H1 (cell line): ENCODE measurements around the gene ZXDC. TPM values are rescaled to one million over a fixed set of nuclear protein-coding genes. Genes with fewer than 3 reads are reported as not detected.

Experiments used
- CTCF ChIA-PET: fragments of 300-600 bp; sonication (Branson Sonifier 250); formaldehyde crosslinking; loops from one replicate; lab custom pipeline; 2021; ENCODE audit not compliant: partially characterized antibody; lab: Charles Lee
- POLR2A ChIA-PET: fragments of 300-600 bp; sonication (Branson Sonifier 250); formaldehyde crosslinking; loops from one replicate; lab custom pipeline; 2021; ENCODE audit warnings: inconsistent platforms; ENCODE audit not compliant: partially characterized antibody; lab: Charles Lee
- DNase-seq, 2 experiments: peaks; one replicate each; pipeline versions ENCODE4 v3.0.0 to v3.0.0-alpha.2; 2010 to 2022; ENCODE audit warnings: low spot score in 2 of 2, low read depth in 1 of 2, mixed read lengths in 1 of 2
- FAIRE-seq: peaks from 2 replicates; lab custom pipeline; 2011; peaks lifted over from hg19 to GRCh38; lab: Jason Lieb, UNC
- H2AFZ ChIP-seq: 2 replicates; pipeline ENCODE4 v1.8.1; 2012; ENCODE audit warnings: low read length, inconsistent platforms
- H2AK5ac ChIP-seq: 2 replicates; pipeline ENCODE4 v1.6.1; 2013; ENCODE audit warnings: low read depth, low read length
- H2BK120ac ChIP-seq: replicated peaks from 2 replicates; pipeline ENCODE3; 2013; ENCODE audit warnings: low read depth, low read length, inconsistent platforms
- H2BK12ac ChIP-seq: 2 replicates; pipeline ENCODE4 v1.6.1; 2013; ENCODE audit warnings: low read depth, low read length
- H2BK15ac ChIP-seq: 2 replicates; pipeline ENCODE4 v1.6.1; 2013; ENCODE audit warnings: low read length
- H2BK20ac ChIP-seq: 2 replicates; pipeline ENCODE4 v1.6.1; 2013; ENCODE audit warnings: low read length
- H2BK5ac ChIP-seq: 2 replicates; pipeline ENCODE4 v1.6.1; 2013; ENCODE audit warnings: low read depth, low read length
- H3K14ac ChIP-seq: 2 replicates; pipeline ENCODE4 v1.6.1; 2013; ENCODE audit warnings: inconsistent platforms; ENCODE audit not compliant: insufficient read length
- H3K18ac ChIP-seq: 2 replicates; pipeline ENCODE4 v1.6.1; 2013; ENCODE audit warnings: low read length; ENCODE audit errors: extremely low read depth
- H3K23ac ChIP-seq: 2 replicates; pipeline ENCODE4 v1.6.1; 2013; ENCODE audit warnings: inconsistent platforms; ENCODE audit not compliant: insufficient read length
- H3K23me2 ChIP-seq: 2 replicates; pipeline ENCODE4 v1.6.1; 2013; ENCODE audit warnings: low read depth, low read length
- H3K27ac ChIP-seq: 2 replicates; pipeline ENCODE4 v1.6.1; 2011; ENCODE audit warnings: low read depth, low read length, inconsistent platforms
- H3K27me3 ChIP-seq, 4 experiments: replicated peaks in 1 of 4; 1 replicate in 1 of 4; 2 replicates in 3 of 4; pipeline versions ENCODE4 v1.6.1 to v1.8.1; 2011 to 2013; ENCODE audit warnings: low read length in 3 of 4, mild to moderate bottlenecking in 3 of 4, inconsistent platforms in 2 of 4, mixed read lengths in 2 of 4, moderate library complexity in 1 of 4; ENCODE audit not compliant: control insufficient read depth in 3 of 4, insufficient read depth in 3 of 4; ENCODE audit errors: extremely low read depth in 1 of 4
- H3K36me3 ChIP-seq, 4 experiments: 2 replicates each; pipeline versions ENCODE4 v1.6.1 to v1.8.1; 2011 to 2013; ENCODE audit warnings: mild to moderate bottlenecking in 4 of 4, low read length in 3 of 4, moderate library complexity in 2 of 4, control low read depth in 1 of 4, inconsistent platforms in 1 of 4; ENCODE audit not compliant: insufficient read depth in 4 of 4, control insufficient read depth in 2 of 4
- H3K4ac ChIP-seq: replicated peaks from 2 replicates; pipeline ENCODE3; 2013; ENCODE audit warnings: low read length, low read depth, mixed read lengths, inconsistent platforms; ENCODE audit not compliant: insufficient read length
- H3K4me1 ChIP-seq, 4 experiments: replicated peaks in 1 of 4; 1 replicate in 1 of 4; 2 replicates in 3 of 4; pipeline versions ENCODE4 v1.6.1 to v1.8.1; 2011 to 2013; ENCODE audit warnings: low read length in 3 of 4, inconsistent platforms in 2 of 4, mixed read lengths in 1 of 4; ENCODE audit not compliant: insufficient read depth in 4 of 4, control insufficient read depth in 3 of 4
- H3K4me2 ChIP-seq, 2 experiments: 2 replicates each; pipeline versions ENCODE4 v1.6.1 to v1.8.1; 2011 to 2013; ENCODE audit warnings: low read depth in 2 of 2, low read length in 2 of 2, control low read depth in 1 of 2, inconsistent platforms in 1 of 2, mild to moderate bottlenecking in 1 of 2; ENCODE audit not compliant: insufficient read depth in 1 of 2
- H3K4me3 ChIP-seq, 4 experiments: fragments of 200-600, 300-600 bp in 1 of 4; sonication (generic), shearing (Covaris generic), sonication (Bioruptor Twin) in 1 of 4; 2 replicates each; pipeline versions ENCODE4 v1.5.1 to v1.8.1; 2011 to 2016; ENCODE audit warnings: low read length in 4 of 4, low read depth in 3 of 4, control low read depth in 2 of 4, inconsistent platforms in 2 of 4, mild to moderate bottlenecking in 2 of 4, mixed read lengths in 1 of 4, moderate library complexity in 1 of 4; ENCODE audit not compliant: insufficient read depth in 2 of 4; ENCODE audit errors: extremely low read depth in 1 of 4
- H3K56ac ChIP-seq: replicated peaks from 2 replicates; pipeline ENCODE3; 2013; ENCODE audit warnings: low read depth, mild to moderate bottlenecking, mixed read lengths, low read length, inconsistent platforms; ENCODE audit not compliant: insufficient read length
- H3K79me1 ChIP-seq: 2 replicates; pipeline ENCODE4 v1.6.1; 2013; ENCODE audit warnings: low read depth, low read length, control low read depth
- H3K79me2 ChIP-seq, 2 experiments: 2 replicates each; pipeline versions ENCODE4 v1.6.1 to v1.8.1; 2012 to 2013; ENCODE audit warnings: low read length in 2 of 2, mild to moderate bottlenecking in 2 of 2, inconsistent platforms in 1 of 2; ENCODE audit not compliant: insufficient read depth in 2 of 2, control insufficient read depth in 1 of 2
- H3K9ac ChIP-seq, 4 experiments: replicated peaks in 1 of 4; 1 replicate in 1 of 4; 2 replicates in 3 of 4; pipeline versions ENCODE4 v1.6.1 to v1.8.1; 2011 to 2013; ENCODE audit warnings: low read depth in 3 of 4, low read length in 3 of 4, control low read depth in 2 of 4, mild to moderate bottlenecking in 2 of 4, moderate library complexity in 2 of 4, inconsistent platforms in 1 of 4; ENCODE audit errors: extremely low read depth in 1 of 4
- H3K9me3 ChIP-seq, 2 experiments: 2 replicates each; pipeline versions ENCODE4 v1.6.1 to v1.8.1; 2012 to 2013; ENCODE audit warnings: mild to moderate bottlenecking in 2 of 2, moderate library complexity in 2 of 2, control low read depth in 1 of 2, inconsistent platforms in 1 of 2, low read depth in 1 of 2, low read length in 1 of 2, mixed read lengths in 1 of 2; ENCODE audit not compliant: insufficient read depth in 2 of 2
- H4K20me1 ChIP-seq, 2 experiments: replicated peaks in 1 of 2; 2 replicates each; pipeline versions ENCODE3 to v1.8.1; 2011 to 2013; ENCODE audit warnings: inconsistent platforms in 2 of 2, low read length in 2 of 2, mild to moderate bottlenecking in 1 of 2; ENCODE audit not compliant: insufficient read depth in 2 of 2, control insufficient read depth in 1 of 2
- H4K5ac ChIP-seq: 2 replicates; pipeline ENCODE4 v1.6.1; 2013; ENCODE audit warnings: low read length, low read depth, mixed read lengths, inconsistent platforms; ENCODE audit not compliant: insufficient read length
- H4K8ac ChIP-seq: 2 replicates; pipeline ENCODE4 v1.8.0; 2013; ENCODE audit warnings: mild to moderate bottlenecking, moderate library complexity, low read length, inconsistent platforms; ENCODE audit not compliant: insufficient read depth; ENCODE audit errors: extremely low read depth
- H4K91ac ChIP-seq: replicated peaks from 2 replicates; pipeline ENCODE3; 2013; ENCODE audit warnings: low read length, mixed read lengths, inconsistent platforms; ENCODE audit not compliant: insufficient read length
- CEBPB ChIP-seq: IDR thresholded peaks from 2 replicates; pipeline ENCODE4 v1.6.1; 2012; ENCODE audit warnings: low read depth, low read length
- EP300 ChIP-seq, 2 experiments: IDR thresholded peaks; 1 replicate in 1 of 2; 2 replicates in 1 of 2; pipeline ENCODE4 v1.6.1; 2011 to 2012; ENCODE audit warnings: low read depth in 2 of 2, low read length in 2 of 2, mild to moderate bottlenecking in 2 of 2, borderline replicate concordance in 1 of 2, inconsistent platforms in 1 of 2, moderate library complexity in 1 of 2
- EZH2 ChIP-seq: fragments of 200-600 bp; sonication (generic); IDR thresholded peaks from 2 replicates; pipeline ENCODE4 v1.7.1; 2012; ENCODE audit warnings: low read depth, mild to moderate bottlenecking, moderate library complexity, low read length, inconsistent platforms; ENCODE audit not compliant: severe bottlenecking
- FOSL1 ChIP-seq: IDR thresholded peaks from 2 replicates; pipeline ENCODE4 v1.6.1; 2011; ENCODE audit warnings: mild to moderate bottlenecking, low read depth, low read length, moderate library complexity; ENCODE audit not compliant: insufficient read depth
- HDAC6 ChIP-seq: IDR thresholded peaks from one replicate; pipeline ENCODE4 v1.7.1; 2012; ENCODE audit warnings: low read depth, mild to moderate bottlenecking, inconsistent platforms, low read length, moderate library complexity
- NANOG ChIP-seq: IDR thresholded peaks from 2 replicates; pipeline ENCODE4 v1.6.1; 2011; ENCODE audit warnings: low read length, low read depth, mild to moderate bottlenecking, inconsistent platforms; ENCODE audit not compliant: insufficient read depth, poor library complexity, severe bottlenecking
- POLR2A ChIP-seq, 2 experiments: IDR thresholded peaks; 1 replicate in 1 of 2; 2 replicates in 1 of 2; pipeline ENCODE4 v1.6.1; 2011; ENCODE audit warnings: low read depth in 2 of 2, low read length in 2 of 2, mild to moderate bottlenecking in 2 of 2; ENCODE audit errors: control extremely low read depth in 1 of 2
- POU5F1 ChIP-seq: IDR thresholded peaks from 2 replicates; pipeline ENCODE4 v1.6.1; 2011; ENCODE audit warnings: low read depth, mild to moderate bottlenecking, low read length, moderate library complexity
- SP2 ChIP-seq: IDR thresholded peaks from 2 replicates; pipeline ENCODE4 v1.6.1; 2012; ENCODE audit warnings: mild to moderate bottlenecking, low read length, inconsistent platforms
- SRF ChIP-seq: IDR thresholded peaks from 2 replicates; pipeline ENCODE4 v1.6.1; 2011; ENCODE audit warnings: mild to moderate bottlenecking, low read depth, low read length, moderate library complexity
- TCF12 ChIP-seq: IDR thresholded peaks from 2 replicates; pipeline ENCODE4 v1.6.1; 2011; ENCODE audit warnings: low read depth, mild to moderate bottlenecking, low read length
- WGBS, 2 experiments: shearing (Covaris generic) in 1 of 2; methylation state at CpG; one replicate each; pipeline versions ENCODE4 v1.1.6 to v1.1.7; 2013 to 2015; ENCODE audit warnings: low lambda C conversion rate in 2 of 2, mixed read lengths in 2 of 2, inconsistent platforms in 1 of 2, low coverage in 1 of 2, missing lambda C conversion rate in 1 of 2; ENCODE audit not compliant: insufficient replicate concordance in 2 of 2, insufficient coverage in 1 of 2, insufficient read length in 1 of 2; ENCODE audit errors: extremely low coverage in 1 of 2, missing lambda C conversion rate in 1 of 2; 5-methylcytosine and 5-hydroxymethylcytosine counted together
- polyA plus RNA-seq, 7 experiments: library from polyadenylated mRNA; depleted of rRNA in 3 of 7; stranded (reverse) in 5 of 7; unstranded in 2 of 7; fragments of >200 nt in 5 of 7; fragments of 200-250 nt in 2 of 7; gene quantifications; 1 replicate in 5 of 7; 2 replicates in 1 of 7; 4 replicates in 1 of 7; pipeline versions ENCODE4 v1.2.1 to v1.2.3, GENCODE V29; 2011 to 2013; ENCODE audit warnings: missing spikeins in 2 of 7, mixed read lengths in 2 of 7
- total RNA-seq: library from RNA; stranded (reverse); fragmentation: NEBNext Ultra II Directional; extraction: Animal tissue kit (Norgen Biotek cat#: 25700); gene quantifications from 2 replicates; pipeline ENCODE4 v1.2.1, GENCODE V29; 2021
- TF ChIP-seq, protein P1 (sequence below), 3 experiments: IDR thresholded peaks; 1 replicate in 2 of 3; 2 replicates in 1 of 3; pipeline versions ENCODE4 v1.5.1 to v1.6.1; 2011; ENCODE audit warnings: low read length in 3 of 3, mild to moderate bottlenecking in 3 of 3, inconsistent platforms in 2 of 3, low read depth in 1 of 3, moderate library complexity in 1 of 3; ENCODE audit not compliant: insufficient read depth in 1 of 3; ENCODE audit errors: control extremely low read depth in 1 of 3

ZXDC gene
- total and polyA plus RNA-seq, 2 of the 8 experiments (the other 6 are each of a cell fraction or from before 2014, with no cell fraction given): 12.7 to 24.3 TPM

DNA sequence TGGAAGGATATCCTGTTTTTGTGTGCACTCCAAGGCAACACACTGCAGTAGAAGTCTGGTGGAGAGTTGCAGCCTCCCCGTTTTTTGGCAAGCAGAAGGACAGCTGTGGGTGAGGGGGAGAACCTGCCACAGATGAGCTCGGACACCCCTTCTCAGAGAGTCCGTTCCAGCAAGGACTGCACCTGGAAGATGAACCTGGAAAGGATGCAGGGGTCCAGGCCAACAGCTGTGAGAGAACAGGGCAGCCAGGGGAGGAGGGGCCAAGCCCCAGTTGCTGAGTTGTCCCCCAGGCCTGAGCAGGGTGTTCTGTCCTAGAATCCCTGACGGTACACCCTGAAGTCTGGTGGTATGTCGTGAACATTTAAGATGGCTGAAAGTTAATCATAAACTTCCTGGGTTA lies 30.2 kb downstream of the ZXDC start:
- no peak for DNase-seq
- H3K9me3 ChIP-seq: no peaks in the 10 kb centered on the region
- TF ChIP-seq SP2 (no peak), HDAC6 (no peak), SRF (no peak), NANOG (no peak), TCF12 (no peak), POLR2A (IDR thresholded peaks at IDR 0.05; ENCODE audit: control extremely low read depth in 1 of 2, low read depth in 2 of 2, low read length in 2 of 2) (no peak), POU5F1 (no peak), EZH2 (no peak), CEBPB (no peak), EP300 (IDR thresholded peaks at IDR 0.05; ENCODE audit: borderline replicate concordance in 1 of 2, low read depth in 2 of 2, low read length in 2 of 2) (no peak), FOSL1 (no peak)
- TF ChIP-seq, protein P1, sequence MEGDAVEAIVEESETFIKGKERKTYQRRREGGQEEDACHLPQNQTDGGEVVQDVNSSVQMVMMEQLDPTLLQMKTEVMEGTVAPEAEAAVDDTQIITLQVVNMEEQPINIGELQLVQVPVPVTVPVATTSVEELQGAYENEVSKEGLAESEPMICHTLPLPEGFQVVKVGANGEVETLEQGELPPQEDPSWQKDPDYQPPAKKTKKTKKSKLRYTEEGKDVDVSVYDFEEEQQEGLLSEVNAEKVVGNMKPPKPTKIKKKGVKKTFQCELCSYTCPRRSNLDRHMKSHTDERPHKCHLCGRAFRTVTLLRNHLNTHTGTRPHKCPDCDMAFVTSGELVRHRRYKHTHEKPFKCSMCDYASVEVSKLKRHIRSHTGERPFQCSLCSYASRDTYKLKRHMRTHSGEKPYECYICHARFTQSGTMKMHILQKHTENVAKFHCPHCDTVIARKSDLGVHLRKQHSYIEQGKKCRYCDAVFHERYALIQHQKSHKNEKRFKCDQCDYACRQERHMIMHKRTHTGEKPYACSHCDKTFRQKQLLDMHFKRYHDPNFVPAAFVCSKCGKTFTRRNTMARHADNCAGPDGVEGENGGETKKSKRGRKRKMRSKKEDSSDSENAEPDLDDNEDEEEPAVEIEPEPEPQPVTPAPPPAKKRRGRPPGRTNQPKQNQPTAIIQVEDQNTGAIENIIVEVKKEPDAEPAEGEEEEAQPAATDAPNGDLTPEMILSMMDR (IDR thresholded peaks at IDR 0.05; ENCODE audit: control extremely low read depth in 1 of 3, insufficient read depth in 1 of 3, low read depth in 1 of 3, low read length in 3 of 3): no peak

More for the DNA sequence above, 30.2 kb downstream of the ZXDC start:
- Histone ChIP-seq H4K91ac (no peak overlapping the region), H3K23ac (no peak overlapping the region), H3K9ac (no peak overlapping the region), H4K5ac (no peak overlapping the region), H4K8ac (no peak overlapping the region), H3K4ac (no peak overlapping the region), H4K20me1 (peaks cover 3 to 6% of the 10 kb centered on the region in 2 experiments), H2BK12ac (no peak overlapping the region), H3K18ac (no peak overlapping the region), H3K23me2 (0 out of 2 replicates have a peak, but pooled peaks cover 2% of the 10 kb centered on the region), H3K79me2 (no peaks in the 10 kb centered on the region; a peak in 1 of 4 replicates), H3K14ac (no peak overlapping the region), H3K79me1 (peaks cover 3% of the 10 kb centered on the region; the same call in 1 of the 2 replicates), H2AK5ac (no peak overlapping the region), H2BK15ac (no peak overlapping the region), H3K27ac (no peak overlapping the region), H3K36me3 (no peaks in the 10 kb centered on the region; a peak in 1 of 8 replicates), H3K4me3 (no peak overlapping the region), H2BK5ac (no peak overlapping the region), H3K27me3 (no peaks in the 10 kb centered on the region), H3K56ac (no peak overlapping the region), H2BK120ac (no peak overlapping the region), H3K4me1 (peaks cover 0 to 9% (median 2%) of the 10 kb centered on the region in 4 experiments; a peak in 4 of 7 replicates), H2AFZ (no peak overlapping the region), H3K4me2 (no peak overlapping the region), H2BK20ac (no peak overlapping the region)
- CTCF ChIA-PET: interaction anchor here (1.1 to 1.7 kb wide), 3 partner anchors 11 to 313 kb away, joined by 3 read pairs; no protein-coding TSS in a partner anchor
- POLR2A ChIA-PET: interaction anchor here (1.4 to 4.7 kb wide), 2 partner anchors 12 to 96 kb away, joined by 3 to 13 read pairs; no protein-coding TSS in a partner anchor
- WGBS, 2 experiments: 87% methylated on average over 5 of the region's 5 CpGs; no CpG with 5 or more reads in 1 of the 2 experiments
- FAIRE-seq: no peak
